PC-9 (cell line): ENCODE measurements around the gene ETV1. TPM values are rescaled to one million over a fixed set of nuclear protein-coding genes. Genes with fewer than 3 reads are reported as not detected.

ENCODE experiments used
- BruUV-seq: library from RNA; stranded (reverse); fragments of 400-500 nt; replicated peaks from 2 replicates; lab custom pipeline; 2021; lab: Mats Ljungman, UMichigan
- CTCF ChIA-PET: fragments of 300-600 bp; sonication (Branson Sonifier 250); formaldehyde crosslinking; loops from one replicate; lab custom pipeline; 2022; ENCODE audit warnings: antibody characterized with exemption; lab: Charles Lee
- POLR2A ChIA-PET: fragments of 300-600 bp; sonication (Branson Sonifier 250); formaldehyde crosslinking; loops from one replicate; lab custom pipeline; 2022; ENCODE audit warnings: antibody characterized with exemption; ENCODE audit not compliant: unreplicated experiment; lab: Charles Lee
- DNase-seq, 2 experiments: peaks; one replicate each; pipeline versions ENCODE4 v3.0.0 to v3.0.0-alpha.2; 2015 to 2022; ENCODE audit warnings: mixed read lengths in 1 of 2
- H2AFZ ChIP-seq: fragments of 200-600 bp; sonication (generic); 2 replicates; pipeline ENCODE4 v1.8.1; 2017; ENCODE audit warnings: antibody characterized with exemption
- H3F3A ChIP-seq: fragments of 200-600 bp; sonication (generic); 2 replicates; pipeline ENCODE4 v1.8.1; 2017; ENCODE audit warnings: antibody characterized with exemption, mild to moderate bottlenecking, low read depth; ENCODE audit not compliant: insufficient read depth
- H3K27ac ChIP-seq: fragments of 200-600 bp; sonication (generic); 2 replicates; pipeline ENCODE4 v1.6.1; 2016; ENCODE audit warnings: mixed run types
- H3K27me3 ChIP-seq: fragments of 200-600 bp; sonication (generic); 2 replicates; pipeline ENCODE4 v1.6.1; 2016; ENCODE audit warnings: low read depth, mixed run types; ENCODE audit not compliant: insufficient read depth
- H3K36me3 ChIP-seq: fragments of 200-600 bp; sonication (generic); 2 replicates; pipeline ENCODE4 v1.6.1; 2016; ENCODE audit warnings: low read depth, mixed run types
- H3K4me1 ChIP-seq: fragments of 200-600 bp; sonication (generic); replicated peaks from 2 replicates; pipeline ENCODE4 v1.6.1; 2016; ENCODE audit warnings: mixed run types; ENCODE audit not compliant: insufficient read depth
- H3K4me2 ChIP-seq: fragments of 200-600 bp; sonication (generic); 2 replicates; pipeline ENCODE4 v1.6.1; 2017; ENCODE audit warnings: mixed run types
- H3K4me3 ChIP-seq: fragments of 200-600 bp; sonication (generic); 2 replicates; pipeline ENCODE4 v1.6.1; 2016; ENCODE audit warnings: mixed run types
- H3K79me2 ChIP-seq: fragments of 200-600 bp; sonication (generic); 2 replicates; pipeline ENCODE4 v1.6.1; 2017; ENCODE audit warnings: low read depth, mixed run types
- H3K9me2 ChIP-seq: fragments of 200-600 bp; sonication (generic); 2 replicates; pipeline ENCODE4 v1.8.1; 2017; ENCODE audit warnings: mild to moderate bottlenecking; ENCODE audit not compliant: insufficient read depth
- H3K9me3 ChIP-seq: fragments of 200-600 bp; sonication (generic); 2 replicates; pipeline ENCODE4 v1.8.1; 2016; ENCODE audit warnings: low read depth; ENCODE audit not compliant: insufficient read depth
- H4K20me1 ChIP-seq: fragments of 200-600 bp; sonication (generic); 2 replicates; pipeline ENCODE4 v1.8.1; 2017; ENCODE audit not compliant: insufficient read depth
- CTCF ChIP-seq: fragments of 200-600 bp; sonication (generic); conservative IDR thresholded peaks from 2 replicates; pipeline ENCODE4 v1.6.1; 2017; ENCODE audit warnings: mixed run types, antibody characterized with exemption, mild to moderate bottlenecking, moderate library complexity
- EZH2 ChIP-seq: fragments of 200-600 bp; sonication (generic); IDR thresholded peaks from 2 replicates; pipeline ENCODE4 v1.8.0; 2017; ENCODE audit warnings: antibody characterized with exemption, low read depth
- intact Hi-C: fragments of 100-400 bp; cut with micrococcal nuclease; formaldehyde crosslinking; loops from one replicate; pipeline ENCODE4 v1.10.0; 2022; ENCODE audit not compliant: unreplicated experiment
- total RNA-seq: library from RNA; stranded (reverse); gene quantifications from 2 replicates; pipeline ENCODE4 v1.2.3, GENCODE V29; 2021

ETV1 gene
- total RNA-seq, 1 experiment from 2014 or later = 9.0 TPM

- POLR2A ChIA-PET = no interaction called here
- Histone ChIP-seq H3K4me2 (no peak overlapping the region), H3K36me3 (no peaks in the 10 kb centered on the region), H3K9me2 (no peaks in the 10 kb centered on the region), H3K27ac (no peak overlapping the region), H3K4me1 (no peaks in the 10 kb centered on the region), H4K20me1 (no peaks in the 10 kb centered on the region), H2AFZ (no peak overlapping the region), H3K27me3 (no peaks in the 10 kb centered on the region), H3F3A (no peaks in the 10 kb centered on the region), H3K79me2 (no peaks in the 10 kb centered on the region), H3K9me3 (no peaks in the 10 kb centered on the region), H3K4me3 (no peak overlapping the region)
- intact Hi-C loops = no loop called here
- BruUV-seq = no TSS peak
- DNase-seq = no peak
- CTCF ChIA-PET = no interaction called here
- no peak for TF ChIP-seq CTCF
- no peak for TF ChIP-seq EZH2
Measured at GRCh38 chr7:14023838-14024237, 34.4 kb upstream of the ETV1 start.

GRCh38 chr7:14023342-14023741 is 33.9 kb upstream of the ETV1 start:
- H3K27me3 ChIP-seq = no peaks in the 10 kb centered on the region
- ChIA-PET POLR2A (no interaction called here), CTCF (no interaction called here)
- no peaks in the 10 kb centered on the region for H3K4me1 ChIP-seq
- no peaks in the 10 kb centered on the region for H3F3A ChIP-seq
- no peak overlapping the region for H3K4me3 ChIP-seq
- DNase-seq = no peak
- H3K4me2 ChIP-seq = no peak overlapping the region
- TF ChIP-seq EZH2 (no peak), CTCF (no peak)
- H3K9me3 ChIP-seq = no peaks in the 10 kb centered on the region
- no peaks in the 10 kb centered on the region for H3K9me2 ChIP-seq
- no TSS peak for BruUV-seq
- H4K20me1 ChIP-seq = no peaks in the 10 kb centered on the region
- no peaks in the 10 kb centered on the region for H3K36me3 ChIP-seq
- no peak overlapping the region for H2AFZ ChIP-seq
- no peak overlapping the region for H3K27ac ChIP-seq
- intact Hi-C loops = no loop called here
- H3K79me2 ChIP-seq = no peaks in the 10 kb centered on the region

GRCh38 chr7:14021069-14021468 is 31.6 kb upstream of the ETV1 start:
- ChIA-PET CTCF (interaction anchor here (0.7 kb wide), 1 partner anchor 501 kb away, joined by 3 read pairs; no protein-coding TSS in a partner anchor), POLR2A (no interaction called here)
- H3K27ac ChIP-seq = no peak overlapping the region
- no peaks in the 10 kb centered on the region for H3K36me3 ChIP-seq
- no peak for DNase-seq
- H3K4me2 ChIP-seq = no peak overlapping the region
- no peaks in the 10 kb centered on the region for H3K9me3 ChIP-seq
- H3K4me3 ChIP-seq = no peak overlapping the region
- no peaks in the 10 kb centered on the region for H3K9me2 ChIP-seq
- H3K79me2 ChIP-seq = no peaks in the 10 kb centered on the region
- intact Hi-C loops = no loop called here
- H3K4me1 ChIP-seq = no peaks in the 10 kb centered on the region
- no peaks in the 10 kb centered on the region for H3F3A ChIP-seq
- TF ChIP-seq EZH2 = no peak
- no peak for TF ChIP-seq CTCF
- H3K27me3 ChIP-seq = no peaks in the 10 kb centered on the region
- no peak overlapping the region for H2AFZ ChIP-seq
- no TSS peak for BruUV-seq
- H4K20me1 ChIP-seq = no peaks in the 10 kb centered on the region
